HUES48 (cell line): Measurements from ENCODE around the gene HYAL3.

ENCODE experiments used
- H3K27ac ChIP-seq: one replicate; pipeline ENCODE4 v1.7.0; 2013; ENCODE audit warnings: low read depth, low read length, inconsistent platforms
- H3K27me3 ChIP-seq: 2 replicates; pipeline ENCODE4 v1.6.1; 2013; ENCODE audit warnings: mild to moderate bottlenecking, low read length; ENCODE audit not compliant: control insufficient read depth, insufficient read depth
- H3K36me3 ChIP-seq: 2 replicates; pipeline ENCODE4 v1.6.1; 2013; ENCODE audit warnings: low read length; ENCODE audit not compliant: control insufficient read depth, insufficient read depth
- H3K4me1 ChIP-seq: 2 replicates; pipeline ENCODE4 v1.6.1; 2013; ENCODE audit warnings: mild to moderate bottlenecking, low read length; ENCODE audit not compliant: control insufficient read depth, insufficient read depth
- H3K4me3 ChIP-seq: 2 replicates; pipeline ENCODE4 v1.5.1; 2013; ENCODE audit warnings: mild to moderate bottlenecking, low read depth, low read length
- H3K9ac ChIP-seq: 2 replicates; pipeline ENCODE4 v1.6.1; 2013; ENCODE audit warnings: mild to moderate bottlenecking, low read depth, low read length, moderate library complexity
- H3K9me3 ChIP-seq: 2 replicates; pipeline ENCODE4 v1.6.1; 2013; ENCODE audit warnings: low read length; ENCODE audit not compliant: control insufficient read depth, insufficient read depth

HYAL3 gene

GRCh38 chr3:50339485-50340146 is 40.4 kb upstream of the HYAL3 start:
- no peaks in the 10 kb centered on the region for H3K9me3 ChIP-seq
- no peak overlapping the region for H3K9ac ChIP-seq
- H3K27me3 ChIP-seq, result peaks cover 59% of the 10 kb centered on the region
- H3K4me3 ChIP-seq, result no peak overlapping the region
- H3K27ac ChIP-seq, result no peak overlapping the region
- H3K36me3 ChIP-seq, result no peaks in the 10 kb centered on the region
- H3K4me1 ChIP-seq, result no peaks in the 10 kb centered on the region

- Histone ChIP-seq H3K9me3 (no peaks in the 10 kb centered on the region), H3K27ac (no peak overlapping the region), H3K4me3 (no peak overlapping the region), H3K36me3 (0 out of 2 replicates have a peak, but pooled peaks cover 4% of the 10 kb centered on the region), H3K4me1 (no peaks in the 10 kb centered on the region), H3K9ac (no peak overlapping the region), H3K27me3 (peaks cover 53% of the 10 kb centered on the region)
Observed at GRCh38 chr3:50338965-50339364, 39.8 kb upstream of the HYAL3 start.

GRCh38 chr3:50337175-50337861 is 38.1 kb upstream of the HYAL3 start:
- H3K27me3 ChIP-seq, result peaks cover 38% of the 10 kb centered on the region
- H3K9me3 ChIP-seq, result no peaks in the 10 kb centered on the region
- peak overlapping the region; percentile 95 for H3K27ac ChIP-seq
- 0 out of 2 replicates have a peak, but pooled peaks cover 6% of the 10 kb centered on the region for H3K36me3 ChIP-seq
- H3K4me1 ChIP-seq, result no peaks in the 10 kb centered on the region
- H3K9ac ChIP-seq, result peak overlapping the region; percentile 76
- H3K4me3 ChIP-seq, result peak overlapping the region; percentile 81

GRCh38 chr3:50336452-50337174 is 37.4 kb upstream of the HYAL3 start:
- H3K27me3 ChIP-seq, result peaks cover 32% of the 10 kb centered on the region
- H3K9ac ChIP-seq, result peak overlapping the region; percentile 76
- H3K9me3 ChIP-seq, result no peaks in the 10 kb centered on the region
- peak overlapping the region; percentile 81 for H3K4me3 ChIP-seq
- H3K4me1 ChIP-seq, result no peaks in the 10 kb centered on the region
- peaks cover 13% of the 10 kb centered on the region for H3K36me3 ChIP-seq
- H3K27ac ChIP-seq, result peak overlapping the region; percentile 95

- H3K36me3 ChIP-seq, result peaks cover 34% of the 10 kb centered on the region
- H3K9me3 ChIP-seq, result no peaks in the 10 kb centered on the region
- H3K4me3 ChIP-seq, result no peak overlapping the region
- no peaks in the 10 kb centered on the region for H3K4me1 ChIP-seq
- no peak overlapping the region for H3K9ac ChIP-seq
- peaks cover 11% of the 10 kb centered on the region for H3K27me3 ChIP-seq
- no peak overlapping the region for H3K27ac ChIP-seq
Observed at GRCh38 chr3:50334339-50335075, 35.3 kb upstream of the HYAL3 start.

GRCh38 chr3:50333744-50334328 is 34.6 kb upstream of the HYAL3 start:
- Histone ChIP-seq H3K36me3 (peaks cover 37% of the 10 kb centered on the region), H3K27ac (no peak overlapping the region), H3K4me1 (no peaks in the 10 kb centered on the region), H3K27me3 (peaks cover 4% of the 10 kb centered on the region), H3K9ac (no peak overlapping the region), H3K4me3 (no peak overlapping the region), H3K9me3 (no peaks in the 10 kb centered on the region)

- Histone ChIP-seq H3K27ac (no peak overlapping the region), H3K9ac (no peak overlapping the region), H3K36me3 (peaks cover 37% of the 10 kb centered on the region), H3K4me3 (no peak overlapping the region), H3K9me3 (no peaks in the 10 kb centered on the region), H3K27me3 (no peaks in the 10 kb centered on the region), H3K4me1 (0 out of 2 replicates have a peak, but pooled peaks cover 2% of the 10 kb centered on the region)
Observed at GRCh38 chr3:50331364-50331907, 32.2 kb upstream of the HYAL3 start.

GRCh38 chr3:50330330-50330729 is 31.1 kb upstream of the HYAL3 start:
- H3K27me3 ChIP-seq, result no peaks in the 10 kb centered on the region
- no peak overlapping the region for H3K9ac ChIP-seq
- 0 out of 2 replicates have a peak, but pooled peaks cover 2% of the 10 kb centered on the region for H3K4me1 ChIP-seq
- H3K36me3 ChIP-seq, result peaks cover 48% of the 10 kb centered on the region
- H3K9me3 ChIP-seq, result no peaks in the 10 kb centered on the region
- no peak overlapping the region for H3K4me3 ChIP-seq
- H3K27ac ChIP-seq, result no peak overlapping the region

- Histone ChIP-seq H3K9me3 (no peaks in the 10 kb centered on the region), H3K36me3 (peaks cover 42% of the 10 kb centered on the region), H3K4me1 (peaks cover 5% of the 10 kb centered on the region; the same call in 1 of the 2 replicates), H3K4me3 (peak within 1 kb of the TSS; percentile 88), H3K27ac (peak within 1 kb of the TSS; percentile 78), H3K9ac (peak within 1 kb of the TSS; percentile 60; the same call in 1 of the 2 replicates), H3K27me3 (no peaks in the 10 kb centered on the region)
Observed at GRCh38 chr3:50327943-50328691, 28.9 kb upstream of the HYAL3 start, which contains the start of gene TUSC2. TUSC2 (minus strand) TSS chr3:50328223; CDS start chr3:50328099, 124 bp downstream.
